ENCODE measurements around the gene RFX8. TPM values are rescaled to one million over a fixed set of nuclear protein-coding genes. Genes with fewer than 3 reads are reported as not detected.

Gene RFX8
- total RNA-seq, 1 experiment from 2014 or later, result not detected

DNA sequence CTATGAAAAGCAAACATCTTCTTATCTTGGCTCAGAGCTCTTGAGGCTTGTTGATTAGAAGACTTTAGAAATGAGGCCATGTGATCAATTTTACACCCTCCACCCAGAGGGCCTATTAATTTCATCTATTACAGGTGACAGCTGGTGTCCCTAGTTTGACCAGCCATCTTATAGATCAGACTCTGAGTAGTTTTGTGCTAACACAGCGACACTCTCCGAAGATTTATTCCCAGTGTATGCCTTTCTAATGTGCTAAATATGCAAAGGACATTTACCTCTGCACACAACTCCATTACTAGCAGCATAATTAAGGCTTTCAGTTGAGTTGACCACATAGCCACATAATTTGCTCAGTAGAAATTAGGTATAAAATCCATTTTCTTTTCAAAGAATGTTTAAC is 2.6 kb upstream of the RFX8 start:
- Mint-ChIP-seq H3K9me3 (ENCODE audit: unreplicated experiment) (no peaks in the 10 kb centered on the region), H3K4me1 (ENCODE audit: low read depth, unreplicated experiment) (peaks cover 27% of the 10 kb centered on the region), H3K27ac (ENCODE audit: unreplicated experiment) (no peak overlapping the region), H3K4me3 (ENCODE audit: unreplicated experiment) (no peak overlapping the region), H3K27me3 (ENCODE audit: insufficient read depth, unreplicated experiment) (no peaks in the 10 kb centered on the region), H3K36me3 (ENCODE audit: insufficient read depth, unreplicated experiment) (no peaks in the 10 kb centered on the region)
- TF ChIP-seq, protein P1, sequence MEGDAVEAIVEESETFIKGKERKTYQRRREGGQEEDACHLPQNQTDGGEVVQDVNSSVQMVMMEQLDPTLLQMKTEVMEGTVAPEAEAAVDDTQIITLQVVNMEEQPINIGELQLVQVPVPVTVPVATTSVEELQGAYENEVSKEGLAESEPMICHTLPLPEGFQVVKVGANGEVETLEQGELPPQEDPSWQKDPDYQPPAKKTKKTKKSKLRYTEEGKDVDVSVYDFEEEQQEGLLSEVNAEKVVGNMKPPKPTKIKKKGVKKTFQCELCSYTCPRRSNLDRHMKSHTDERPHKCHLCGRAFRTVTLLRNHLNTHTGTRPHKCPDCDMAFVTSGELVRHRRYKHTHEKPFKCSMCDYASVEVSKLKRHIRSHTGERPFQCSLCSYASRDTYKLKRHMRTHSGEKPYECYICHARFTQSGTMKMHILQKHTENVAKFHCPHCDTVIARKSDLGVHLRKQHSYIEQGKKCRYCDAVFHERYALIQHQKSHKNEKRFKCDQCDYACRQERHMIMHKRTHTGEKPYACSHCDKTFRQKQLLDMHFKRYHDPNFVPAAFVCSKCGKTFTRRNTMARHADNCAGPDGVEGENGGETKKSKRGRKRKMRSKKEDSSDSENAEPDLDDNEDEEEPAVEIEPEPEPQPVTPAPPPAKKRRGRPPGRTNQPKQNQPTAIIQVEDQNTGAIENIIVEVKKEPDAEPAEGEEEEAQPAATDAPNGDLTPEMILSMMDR (IDR thresholded peaks at IDR 0.05; ENCODE audit: insufficient read depth in 1 of 2, low read depth in 1 of 2, low read length in 1 of 2, severe bottlenecking in 1 of 2, unreplicated experiment in 1 of 2), result no peak
- Histone ChIP-seq H3K36me3 (ENCODE audit: control insufficient read depth, insufficient read depth, low read length) (no peaks in the 10 kb centered on the region), H3K4me1 (peaks cover 22% of the 10 kb centered on the region; the same call in 1 of the 2 replicates), H3K4me3 (ENCODE audit: low read depth, low read length) (no peak overlapping the region), H3K9me3 (no peaks in the 10 kb centered on the region), H3K27me3 (replicated peaks; ENCODE audit: control insufficient read depth, insufficient read depth, low read length) (no peaks in the 10 kb centered on the region)
- BruUV-seq (replicated peaks), result no TSS peak
- POLR2A ChIA-PET, result no interaction called here
- no peak for DNase-seq
- CTCF ChIA-PET, result no interaction called here
- intact Hi-C loops (cut with micrococcal nuclease; ENCODE audit: unreplicated experiment), result no loop called here

DNA sequence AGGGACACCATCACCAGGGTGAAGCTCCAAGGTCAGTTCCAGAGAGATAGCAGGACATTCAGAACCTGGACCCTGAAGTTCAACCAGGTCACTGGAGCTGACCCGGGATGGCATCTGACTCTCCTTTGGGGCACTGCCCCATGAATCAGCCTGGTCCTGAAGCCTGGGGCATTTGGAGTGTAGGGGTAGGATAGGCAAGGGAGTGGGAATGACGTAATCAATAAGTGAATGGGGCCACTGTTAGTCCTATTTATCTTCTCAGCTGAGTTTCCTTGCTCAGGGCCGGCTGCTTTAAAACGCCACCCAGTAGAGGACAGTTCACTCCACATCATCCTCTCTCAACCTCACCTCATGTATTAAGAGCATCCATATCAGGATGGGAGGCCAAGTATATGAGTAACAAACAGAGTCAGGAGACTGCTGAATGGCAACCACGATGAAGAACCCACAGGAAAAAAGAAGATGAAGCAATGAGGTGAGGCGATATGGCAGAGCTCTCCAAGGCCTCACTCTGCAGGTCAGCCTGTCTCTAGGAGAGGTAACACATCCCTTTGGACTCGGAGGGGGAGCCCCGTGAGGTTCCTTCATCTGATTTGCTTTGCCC is 1.8 kb upstream of the RFX8 start:
- no peaks in the 10 kb centered on the region for H3K27me3 ChIP-seq (replicated peaks; ENCODE audit: control insufficient read depth, insufficient read depth, low read length)

DNA sequence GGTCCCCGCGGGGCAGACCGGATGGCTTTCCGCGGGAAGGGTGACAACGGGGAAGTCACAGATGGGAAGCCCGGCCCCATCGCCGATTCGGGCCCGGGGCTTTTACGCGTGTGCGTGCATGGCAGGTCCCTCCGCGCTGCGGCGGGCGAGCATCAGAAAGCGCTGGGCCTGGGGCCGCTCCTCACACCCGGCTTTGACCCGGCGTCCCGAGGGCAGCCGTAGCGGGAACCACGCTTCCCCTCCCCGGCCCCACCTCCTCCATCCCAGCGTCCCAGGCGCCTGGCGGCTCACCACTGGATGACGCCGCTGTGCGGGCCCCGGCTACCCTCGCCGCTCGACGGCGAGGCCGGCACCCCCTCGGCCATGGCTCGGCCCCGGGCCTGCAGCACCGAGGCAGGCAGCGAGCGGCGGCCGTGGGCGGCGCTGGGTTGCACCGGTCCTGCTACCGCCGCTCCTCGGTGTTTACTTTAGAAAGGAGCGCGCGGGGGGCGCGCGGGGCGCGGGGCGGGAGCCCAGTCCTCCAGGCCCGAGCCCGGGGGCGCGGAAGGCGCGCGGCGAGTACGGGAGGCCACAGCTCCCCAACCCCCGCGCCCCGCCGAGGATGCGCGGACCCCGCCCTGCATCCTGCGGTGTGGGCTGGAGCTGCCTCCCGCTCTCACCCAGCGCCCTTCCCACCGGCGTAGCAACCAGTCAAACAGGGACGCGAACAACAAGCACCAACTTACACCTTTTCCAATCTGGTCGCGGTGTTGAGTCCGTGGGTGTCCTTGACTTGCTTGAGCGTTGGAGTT is 806 bp downstream of the RFX8 start:
- Mint-ChIP-seq H3K27ac (ENCODE audit: unreplicated experiment) (no peak overlapping the region), H3K27me3 (ENCODE audit: insufficient read depth, unreplicated experiment) (no peaks in the 10 kb centered on the region), H3K4me1 (ENCODE audit: low read depth, unreplicated experiment) (peaks cover 22% of the 10 kb centered on the region), H3K36me3 (ENCODE audit: insufficient read depth, unreplicated experiment) (no peaks in the 10 kb centered on the region), H3K4me3 (ENCODE audit: unreplicated experiment) (peak overlapping the region; percentile 77), H3K9me3 (ENCODE audit: unreplicated experiment) (no peaks in the 10 kb centered on the region)
- POLR2A ChIA-PET, result interaction anchor here (0.6 kb wide), 1 partner anchor 93 kb away, joined by 3 read pairs; no protein-coding TSS in a partner anchor
- Histone ChIP-seq H3K9me3 (no peaks in the 10 kb centered on the region), H3K36me3 (ENCODE audit: control insufficient read depth, insufficient read depth, low read length) (no peaks in the 10 kb centered on the region), H3K4me1 (peaks cover 24% of the 10 kb centered on the region), H3K27me3 (replicated peaks; ENCODE audit: control insufficient read depth, insufficient read depth, low read length) (no peaks in the 10 kb centered on the region), H3K4me3 (ENCODE audit: low read depth, low read length) (peak overlapping the region; percentile 44)
- peak; percentile 47 to 59 for DNase-seq
- TF ChIP-seq, protein P1 (IDR thresholded peaks at IDR 0.05; ENCODE audit: insufficient read depth in 1 of 2, low read depth in 1 of 2, low read length in 1 of 2, severe bottlenecking in 1 of 2, unreplicated experiment in 1 of 2), result peak in 1 of 2 experiments; percentile 3
- CTCF ChIA-PET, result interaction anchor here (1.0 kb wide), 1 partner anchor 223 kb away, joined by 3 read pairs; the partner anchor contains the start of gene MAP4K4
- intact Hi-C loops (cut with micrococcal nuclease; ENCODE audit: unreplicated experiment), result no loop called here
- BruUV-seq (replicated peaks), result no TSS peak

More for the DNA sequence above, 1.8 kb upstream of the RFX8 start:
- Mint-ChIP-seq H3K4me1 (ENCODE audit: low read depth, unreplicated experiment) (peaks cover 27% of the 10 kb centered on the region), H3K9me3 (ENCODE audit: unreplicated experiment) (no peaks in the 10 kb centered on the region), H3K36me3 (ENCODE audit: insufficient read depth, unreplicated experiment) (no peaks in the 10 kb centered on the region), H3K4me3 (ENCODE audit: unreplicated experiment) (no peak overlapping the region), H3K27me3 (ENCODE audit: insufficient read depth, unreplicated experiment) (no peaks in the 10 kb centered on the region), H3K27ac (ENCODE audit: unreplicated experiment) (no peak overlapping the region)
- no peak for DNase-seq
- ChIA-PET CTCF (no interaction called here), POLR2A (no interaction called here)
- TF ChIP-seq, protein P1 (IDR thresholded peaks at IDR 0.05; ENCODE audit: insufficient read depth in 1 of 2, low read depth in 1 of 2, low read length in 1 of 2, severe bottlenecking in 1 of 2, unreplicated experiment in 1 of 2), result no peak
- BruUV-seq (replicated peaks), result no TSS peak
- Histone ChIP-seq H3K4me1 (peaks cover 22% of the 10 kb centered on the region; the same call in 1 of the 2 replicates), H3K36me3 (ENCODE audit: control insufficient read depth, insufficient read depth, low read length) (no peaks in the 10 kb centered on the region), H3K9me3 (no peaks in the 10 kb centered on the region), H3K4me3 (ENCODE audit: low read depth, low read length) (no peak overlapping the region)
- intact Hi-C loops (cut with micrococcal nuclease; ENCODE audit: unreplicated experiment), result no loop called here
